ENCODE results near the gene P2RX7. TPM values are rescaled to one million over a fixed set of nuclear protein-coding genes. Genes with fewer than 3 reads are reported as not detected.

Gene P2RX7
- total and polyA plus RNA-seq, 9 of the 15 experiments (the other 6 are each of a cell fraction or from before 2014, with no cell fraction given): 0.04 to 0.65 (median 0.30) TPM

DNA sequence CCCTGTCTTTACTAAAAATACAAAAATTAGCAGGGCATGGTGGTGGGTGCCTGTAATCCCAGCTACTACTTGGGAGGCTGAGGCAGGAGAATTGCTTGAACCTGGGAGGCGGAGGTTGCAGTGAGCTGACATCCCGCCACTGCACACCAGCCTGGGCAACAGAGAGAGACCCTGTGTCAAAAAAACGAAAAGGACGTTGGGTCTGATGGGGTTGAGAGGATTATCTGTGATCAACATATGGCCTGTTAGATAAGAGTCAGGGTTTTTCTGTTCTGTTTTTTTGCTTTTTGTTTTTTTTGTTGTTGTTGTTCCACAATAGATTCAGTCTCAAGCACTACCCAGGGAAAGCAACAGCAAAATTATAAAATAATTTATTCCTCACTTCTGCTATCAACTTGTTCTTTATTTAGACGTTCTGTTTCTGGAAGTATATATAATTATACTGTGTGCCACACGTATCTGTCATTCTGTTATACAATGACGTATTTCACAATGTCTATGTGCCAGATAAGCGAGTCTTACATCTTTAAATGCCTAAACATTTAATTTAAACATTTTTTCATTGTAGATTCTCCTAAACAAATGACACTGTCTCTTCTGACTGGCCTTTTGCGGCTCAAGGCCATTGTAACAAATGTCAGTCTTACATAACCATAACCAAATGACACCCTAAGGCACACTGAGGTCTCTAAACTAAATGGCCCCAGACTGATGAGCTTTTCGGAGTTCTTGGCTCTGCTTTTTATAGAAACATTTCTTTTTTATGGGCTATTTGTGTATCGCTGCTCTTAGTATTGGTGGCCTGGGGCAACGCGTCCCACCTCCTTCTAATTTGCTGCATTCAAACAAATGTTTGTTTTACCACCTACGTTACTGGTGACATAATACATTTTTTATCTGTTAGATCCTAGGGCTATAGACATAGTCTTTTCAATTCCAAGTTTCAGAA is 70.0 kb downstream of the P2RX7 start (continued):
- TF ChIP-seq, protein P1, sequence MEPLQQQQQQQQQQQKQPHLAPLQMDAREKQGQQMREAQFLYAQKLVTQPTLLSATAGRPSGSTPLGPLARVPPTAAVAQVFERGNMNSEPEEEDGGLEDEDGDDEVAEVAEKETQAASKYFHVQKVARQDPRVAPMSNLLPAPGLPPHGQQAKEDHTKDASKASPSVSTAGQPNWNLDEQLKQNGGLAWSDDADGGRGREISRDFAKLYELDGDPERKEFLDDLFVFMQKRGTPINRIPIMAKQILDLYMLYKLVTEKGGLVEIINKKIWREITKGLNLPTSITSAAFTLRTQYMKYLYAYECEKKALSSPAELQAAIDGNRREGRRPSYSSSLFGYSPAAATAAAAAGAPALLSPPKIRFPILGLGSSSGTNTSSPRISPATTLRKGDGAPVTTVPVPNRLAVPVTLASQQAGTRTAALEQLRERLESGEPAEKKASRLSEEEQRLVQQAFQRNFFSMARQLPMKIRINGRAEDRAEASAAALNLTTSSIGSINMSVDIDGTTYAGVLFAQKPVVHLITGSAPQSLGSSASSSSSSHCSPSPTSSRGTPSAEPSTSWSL (CRISPR knock-in tag; IDR thresholded peaks at IDR 0.05; ENCODE audit: borderline replicate concordance): no peak
- TF ChIP-seq CCNT2 (IDR thresholded peaks at IDR 0.05; ENCODE audit: borderline replicate concordance, extremely low read depth, insufficient read length, low read depth, low read length) (no peak), TRIM24 (IDR thresholded peaks at IDR 0.05) (peak; percentile 47 to 62; a peak in 3 of 4 replicates), TCF3 (CRISPR knock-in tag; IDR thresholded peaks at IDR 0.05) (peak; percentile 77), FOXK2 (conservative IDR thresholded peaks at IDR 0.05 in 1 of 2, IDR thresholded peaks at IDR 0.05 in 1 of 2; ENCODE audit: low read depth in 2 of 2) (peak; percentile 60 to 75; a peak in 2 of 4 replicates), SETDB1 (IDR thresholded peaks at IDR 0.05; ENCODE audit: low read length) (no peak), ZNF507 (tag; conservative IDR thresholded peaks at IDR 0.05) (no peak), ZNF586 (CRISPR knock-in tag; conservative IDR thresholded peaks at IDR 0.05) (no peak), ZNF174 (CRISPR knock-in tag; IDR thresholded peaks at IDR 0.05) (no peak), NFATC3 (IDR thresholded peaks at IDR 0.05) (no peak), FUS (optimal IDR thresholded peaks at IDR 0.05; ENCODE audit: low read depth, low read length) (no peak), NFIC (IDR thresholded peaks at IDR 0.05) (peak; percentile 30; the same call in 1 of the 2 replicates), SRSF1 (IDR thresholded peaks at IDR 0.05; ENCODE audit: low read depth, low read length) (no peak)
- TF ChIP-seq, protein P2, sequence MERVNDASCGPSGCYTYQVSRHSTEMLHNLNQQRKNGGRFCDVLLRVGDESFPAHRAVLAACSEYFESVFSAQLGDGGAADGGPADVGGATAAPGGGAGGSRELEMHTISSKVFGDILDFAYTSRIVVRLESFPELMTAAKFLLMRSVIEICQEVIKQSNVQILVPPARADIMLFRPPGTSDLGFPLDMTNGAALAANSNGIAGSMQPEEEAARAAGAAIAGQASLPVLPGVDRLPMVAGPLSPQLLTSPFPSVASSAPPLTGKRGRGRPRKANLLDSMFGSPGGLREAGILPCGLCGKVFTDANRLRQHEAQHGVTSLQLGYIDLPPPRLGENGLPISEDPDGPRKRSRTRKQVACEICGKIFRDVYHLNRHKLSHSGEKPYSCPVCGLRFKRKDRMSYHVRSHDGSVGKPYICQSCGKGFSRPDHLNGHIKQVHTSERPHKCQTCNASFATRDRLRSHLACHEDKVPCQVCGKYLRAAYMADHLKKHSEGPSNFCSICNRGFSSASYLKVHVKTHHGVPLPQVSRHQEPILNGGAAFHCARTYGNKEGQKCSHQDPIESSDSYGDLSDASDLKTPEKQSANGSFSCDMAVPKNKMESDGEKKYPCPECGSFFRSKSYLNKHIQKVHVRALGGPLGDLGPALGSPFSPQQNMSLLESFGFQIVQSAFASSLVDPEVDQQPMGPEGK (CRISPR knock-in tag; IDR thresholded peaks at IDR 0.05; ENCODE audit: borderline replicate concordance): no peak
- TF ChIP-seq, protein P3, sequence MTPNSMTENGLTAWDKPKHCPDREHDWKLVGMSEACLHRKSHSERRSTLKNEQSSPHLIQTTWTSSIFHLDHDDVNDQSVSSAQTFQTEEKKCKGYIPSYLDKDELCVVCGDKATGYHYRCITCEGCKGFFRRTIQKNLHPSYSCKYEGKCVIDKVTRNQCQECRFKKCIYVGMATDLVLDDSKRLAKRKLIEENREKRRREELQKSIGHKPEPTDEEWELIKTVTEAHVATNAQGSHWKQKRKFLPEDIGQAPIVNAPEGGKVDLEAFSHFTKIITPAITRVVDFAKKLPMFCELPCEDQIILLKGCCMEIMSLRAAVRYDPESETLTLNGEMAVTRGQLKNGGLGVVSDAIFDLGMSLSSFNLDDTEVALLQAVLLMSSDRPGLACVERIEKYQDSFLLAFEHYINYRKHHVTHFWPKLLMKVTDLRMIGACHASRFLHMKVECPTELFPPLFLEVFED (CRISPR knock-in tag; conservative IDR thresholded peaks at IDR 0.05): 0 out of 2 replicates have a peak, but pooled peaks have one; percentile 57
- TF ChIP-seq, protein P4, sequence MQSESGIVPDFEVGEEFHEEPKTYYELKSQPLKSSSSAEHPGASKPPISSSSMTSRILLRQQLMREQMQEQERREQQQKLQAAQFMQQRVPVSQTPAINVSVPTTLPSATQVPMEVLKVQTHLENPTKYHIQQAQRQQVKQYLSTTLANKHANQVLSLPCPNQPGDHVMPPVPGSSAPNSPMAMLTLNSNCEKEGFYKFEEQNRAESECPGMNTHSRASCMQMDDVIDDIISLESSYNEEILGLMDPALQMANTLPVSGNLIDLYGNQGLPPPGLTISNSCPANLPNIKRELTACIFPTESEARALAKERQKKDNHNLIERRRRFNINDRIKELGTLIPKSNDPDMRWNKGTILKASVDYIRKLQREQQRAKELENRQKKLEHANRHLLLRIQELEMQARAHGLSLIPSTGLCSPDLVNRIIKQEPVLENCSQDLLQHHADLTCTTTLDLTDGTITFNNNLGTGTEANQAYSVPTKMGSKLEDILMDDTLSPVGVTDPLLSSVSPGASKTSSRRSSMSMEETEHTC (IDR thresholded peaks at IDR 0.05): 0 out of 2 replicates have a peak, but pooled peaks have one; percentile 9
- TF ChIP-seq, protein P5, sequence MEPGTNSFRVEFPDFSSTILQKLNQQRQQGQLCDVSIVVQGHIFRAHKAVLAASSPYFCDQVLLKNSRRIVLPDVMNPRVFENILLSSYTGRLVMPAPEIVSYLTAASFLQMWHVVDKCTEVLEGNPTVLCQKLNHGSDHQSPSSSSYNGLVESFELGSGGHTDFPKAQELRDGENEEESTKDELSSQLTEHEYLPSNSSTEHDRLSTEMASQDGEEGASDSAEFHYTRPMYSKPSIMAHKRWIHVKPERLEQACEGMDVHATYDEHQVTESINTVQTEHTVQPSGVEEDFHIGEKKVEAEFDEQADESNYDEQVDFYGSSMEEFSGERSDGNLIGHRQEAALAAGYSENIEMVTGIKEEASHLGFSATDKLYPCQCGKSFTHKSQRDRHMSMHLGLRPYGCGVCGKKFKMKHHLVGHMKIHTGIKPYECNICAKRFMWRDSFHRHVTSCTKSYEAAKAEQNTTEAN (CRISPR knock-in tag; IDR thresholded peaks at IDR 0.05): no peak
- TF ChIP-seq, protein P6, sequence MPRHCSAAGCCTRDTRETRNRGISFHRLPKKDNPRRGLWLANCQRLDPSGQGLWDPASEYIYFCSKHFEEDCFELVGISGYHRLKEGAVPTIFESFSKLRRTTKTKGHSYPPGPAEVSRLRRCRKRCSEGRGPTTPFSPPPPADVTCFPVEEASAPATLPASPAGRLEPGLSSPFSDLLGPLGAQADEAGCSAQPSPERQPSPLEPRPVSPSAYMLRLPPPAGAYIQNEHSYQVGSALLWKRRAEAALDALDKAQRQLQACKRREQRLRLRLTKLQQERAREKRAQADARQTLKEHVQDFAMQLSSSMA (CRISPR knock-in tag; IDR thresholded peaks at IDR 0.05): no peak
